ENCODE measurements around the gene PKN3. TPM values are rescaled to one million over a fixed set of nuclear protein-coding genes. Genes with fewer than 3 reads are reported as not detected.
A peak's percentile ranks its signal among the peaks of the same experiment; 100 is the strongest.

PKN3 gene
- total RNA-seq, 1 experiment from 2014 or later = 7.8 TPM

GRCh38 chr9:128720841-128721486, 18.7 kb downstream of the PKN3 start:
- no peaks in the 10 kb centered on the region for H3F3A ChIP-seq (ENCODE audit: low read length, unreplicated experiment)
- H3K36me3 ChIP-seq (ENCODE audit: low read depth, low read length) = no peaks in the 10 kb centered on the region
- H3K9me2 ChIP-seq (replicated peaks; ENCODE audit: low read length) = no peaks in the 10 kb centered on the region
- no peak overlapping the region for H3K9ac ChIP-seq (ENCODE audit: low read length)
- no peaks in the 10 kb centered on the region for H3K27me3 ChIP-seq (ENCODE audit: low read length)
- BruUV-seq (replicated peaks) = TSS peak; percentile 32
- H3K27ac ChIP-seq (ENCODE audit: low read length) = no peak overlapping the region
- ATAC-seq (no peak), DNase-seq (no peak)
- ChIA-PET POLR2A (ENCODE audit: unreplicated experiment) (no interaction called here), CTCF (no interaction called here)
- no peaks in the 10 kb centered on the region for H3K9me3 ChIP-seq (ENCODE audit: low read length)
- no peak overlapping the region for H2AFZ ChIP-seq (ENCODE audit: low read length)
- H3K4me2 ChIP-seq (ENCODE audit: low read length) = no peak overlapping the region
- intact Hi-C loops (cut with micrococcal nuclease) = no loop called here
- H4K20me1 ChIP-seq (ENCODE audit: low read length) = no peaks in the 10 kb centered on the region
- H3K4me1 ChIP-seq (ENCODE audit: insufficient read depth, low read length) = no peaks in the 10 kb centered on the region
- H3K4me3 ChIP-seq (ENCODE audit: low read length) = no peak overlapping the region
- TF ChIP-seq EZH2 (IDR thresholded peaks at IDR 0.05; ENCODE audit: low read length, unreplicated experiment) (no peak), EZH2phosphoT487 (IDR thresholded peaks at IDR 0.05; ENCODE audit: borderline replicate concordance, low read length) (no peak), CTCF (conservative IDR thresholded peaks at IDR 0.05; ENCODE audit: low read depth, low read length) (no peak)
- H3K79me2 ChIP-seq (ENCODE audit: low read length) = 0 out of 2 replicates have a peak, but pooled peaks cover 4% of the 10 kb centered on the region

- BruUV-seq (replicated peaks) = no TSS peak
- no peaks in the 10 kb centered on the region for H3K36me3 ChIP-seq (ENCODE audit: low read depth, low read length)
- H3K9me3 ChIP-seq (ENCODE audit: low read length) = no peaks in the 10 kb centered on the region
- DNase-seq = no peak
- H3K79me2 ChIP-seq (ENCODE audit: low read length) = 0 out of 2 replicates have a peak, but pooled peaks cover 4% of the 10 kb centered on the region
- POLR2A ChIA-PET (ENCODE audit: unreplicated experiment) = no interaction called here
- no peak overlapping the region for H3K27ac ChIP-seq (ENCODE audit: low read length)
- no peak overlapping the region for H3K9ac ChIP-seq (ENCODE audit: low read length)
- intact Hi-C loops (cut with micrococcal nuclease) = no loop called here
- no peak overlapping the region for H2AFZ ChIP-seq (ENCODE audit: low read length)
- no peaks in the 10 kb centered on the region for H3F3A ChIP-seq (ENCODE audit: low read length, unreplicated experiment)
- TF ChIP-seq EZH2 (IDR thresholded peaks at IDR 0.05; ENCODE audit: low read length, unreplicated experiment) = no peak
- CTCF ChIA-PET = no interaction called here
- H3K4me2 ChIP-seq (ENCODE audit: low read length) = no peak overlapping the region
- no peak overlapping the region for H3K4me3 ChIP-seq (ENCODE audit: low read length)
- ATAC-seq = no peak
- H3K4me1 ChIP-seq (ENCODE audit: insufficient read depth, low read length) = no peaks in the 10 kb centered on the region
- H3K9me2 ChIP-seq (replicated peaks; ENCODE audit: low read length) = no peaks in the 10 kb centered on the region
- no peaks in the 10 kb centered on the region for H4K20me1 ChIP-seq (ENCODE audit: low read length)
- no peaks in the 10 kb centered on the region for H3K27me3 ChIP-seq (ENCODE audit: low read length)
Measured at GRCh38 chr9:128721487-128722010, 19.2 kb downstream of the PKN3 start.

GRCh38 chr9:128722380-128723351, 20.4 kb downstream of the PKN3 start:
- DNase-seq (no peak), ATAC-seq (no peak)
- no peaks in the 10 kb centered on the region for H3F3A ChIP-seq (ENCODE audit: low read length, unreplicated experiment)
- H3K27ac ChIP-seq (ENCODE audit: low read length) = no peak overlapping the region
- H3K4me2 ChIP-seq (ENCODE audit: low read length) = peak overlapping the region; percentile 94
- no TSS peak for BruUV-seq (replicated peaks)
- H2AFZ ChIP-seq (ENCODE audit: low read length) = no peak overlapping the region
- no peaks in the 10 kb centered on the region for H4K20me1 ChIP-seq (ENCODE audit: low read length)
- ChIA-PET POLR2A (ENCODE audit: unreplicated experiment) (no interaction called here), CTCF (no interaction called here)
- H3K9me2 ChIP-seq (replicated peaks; ENCODE audit: low read length) = no peaks in the 10 kb centered on the region
- TF ChIP-seq EZH2 (IDR thresholded peaks at IDR 0.05; ENCODE audit: low read length, unreplicated experiment) (no peak), CTCF (conservative IDR thresholded peaks at IDR 0.05; ENCODE audit: low read depth, low read length) (no peak), EZH2phosphoT487 (IDR thresholded peaks at IDR 0.05; ENCODE audit: borderline replicate concordance, low read length) (no peak)
- H3K4me3 ChIP-seq (ENCODE audit: low read length) = peak overlapping the region; percentile 81
- intact Hi-C loops (cut with micrococcal nuclease) = no loop called here
- no peaks in the 10 kb centered on the region for H3K4me1 ChIP-seq (ENCODE audit: insufficient read depth, low read length)
- no peaks in the 10 kb centered on the region for H3K36me3 ChIP-seq (ENCODE audit: low read depth, low read length)
- peak overlapping the region; percentile 88; the same call in 1 of the 2 replicates for H3K9ac ChIP-seq (ENCODE audit: low read length)
- H3K79me2 ChIP-seq (ENCODE audit: low read length) = 0 out of 2 replicates have a peak, but pooled peaks cover 4% of the 10 kb centered on the region
- no peaks in the 10 kb centered on the region for H3K27me3 ChIP-seq (ENCODE audit: low read length)
- no peaks in the 10 kb centered on the region for H3K9me3 ChIP-seq (ENCODE audit: low read length)
